Activated naive CD4-positive, alpha-beta T cell treated with anti-CD3 and anti-CD28 coated beads, Interleukin-2, amount 50 U/mL, for 72 hours (primary cell): ENCODE results near the gene NAT8. TPM values are rescaled to one million over a fixed set of nuclear protein-coding genes. Genes with fewer than 3 reads are reported as not detected.
"Not testable (repeated sequence)": the region's sequence is repeated elsewhere in the genome, so short reads cannot be mapped to it uniquely, and the experiment has no call there.

ENCODE experiments used
- ATAC-seq, 2 donors: fragments of 150-1000 bp; cut with Tn5 transposase; 2 replicates each; pipeline ENCODE4 v1.10.0; 2021; ENCODE audit warnings: mild to moderate bottlenecking in 2 of 2, moderate library complexity in 2 of 2
- DNase-seq, 2 donors: peaks; one replicate each; pipeline ENCODE4 v3.0.0; 2021 to 2022; ENCODE audit warnings: low spot score in 2 of 2
- H3K27ac Mint-ChIP-seq, 2 donors: one replicate each; pipeline ENCODE4 v1.8.0; 2022; ENCODE audit warnings: mild to moderate bottlenecking in 2 of 2, mixed read lengths in 2 of 2
- H3K36me3 Mint-ChIP-seq, 2 donors: one replicate each; pipeline ENCODE4 v1.8.0; 2022; ENCODE audit warnings: mixed read lengths in 2 of 2
- H3K9me3 Mint-ChIP-seq, 2 donors: one replicate each; pipeline ENCODE4 v1.8.0; 2022; ENCODE audit warnings: mixed read lengths in 2 of 2
- total RNA-seq, 2 donors: library from RNA; stranded (reverse); gene quantifications; one replicate each; pipeline ENCODE4 v1.2.3, GENCODE V29; 2022

The NAT8 gene
- not detected for total RNA-seq

GRCh38 chr2:73642338-73643018, at the start of gene NAT8:
NAT8 (minus strand) TSS chr2:73642422; CDS start chr2:73641628, 794 bp downstream.
- no peak within 1 kb of the TSS for H3K27ac Mint-ChIP-seq
- H3K9me3 Mint-ChIP-seq: peaks cover 4 to 20% of the 10 kb centered on the region in 2 donors
- H3K36me3 Mint-ChIP-seq: peaks cover 13 to 16% of the 10 kb centered on the region in 2 donors

GRCh38 chr2:73690372-73691088, 48.3 kb upstream of the NAT8 start:
- DNase-seq (peak in 1 of 2 donors; percentile 15), ATAC-seq (peak; percentile 84 to 99)
- H3K27ac Mint-ChIP-seq, H3K36me3 Mint-ChIP-seq, H3K9me3 Mint-ChIP-seq: not testable (repeated sequence)

More at GRCh38 chr2:73642338-73643018, at the start of gene NAT8:
- no peak for ATAC-seq
- no peak for DNase-seq

- not testable (repeated sequence) for H3K27ac Mint-ChIP-seq, H3K36me3 Mint-ChIP-seq, DNase-seq, H3K9me3 Mint-ChIP-seq
- ATAC-seq: peak in 1 of 2 donors; percentile 44
These were observed 46.3 kb upstream of the NAT8 start for GRCh38 chr2:73688494-73688893.

DNA sequence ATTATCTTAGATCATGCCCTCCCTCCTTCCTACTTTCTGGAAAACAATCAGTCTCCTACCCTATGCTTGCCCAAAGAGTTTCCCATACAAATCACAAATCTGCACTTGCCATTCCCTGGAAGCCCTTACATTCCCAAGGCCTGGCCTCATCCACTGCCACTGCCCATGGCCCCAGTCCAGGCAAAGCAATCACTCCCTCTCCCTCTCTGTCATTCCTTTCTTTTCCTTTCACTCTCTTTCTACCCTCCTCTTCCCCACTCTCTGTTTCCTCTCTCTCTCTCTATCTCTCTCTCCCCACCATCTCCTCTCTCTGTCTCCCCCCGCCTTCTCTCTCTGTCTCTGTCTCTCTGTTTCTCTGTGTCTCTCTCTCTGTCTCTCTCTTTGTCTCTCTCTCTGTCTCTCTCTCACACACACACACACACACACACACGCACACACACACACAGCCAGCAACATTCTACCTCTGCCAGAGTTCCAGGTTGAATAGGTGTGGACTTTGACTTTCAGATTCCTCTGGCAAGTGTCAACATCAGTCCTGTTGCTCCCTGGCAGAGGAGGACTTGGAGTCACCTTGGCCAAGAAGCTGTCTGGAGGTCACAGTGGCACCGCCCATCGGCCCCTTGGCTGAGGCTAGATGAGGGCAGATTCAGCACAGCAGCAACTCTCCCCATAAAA, 43.7 kb upstream of the NAT8 start:
- DNase-seq: no peak
- H3K27ac Mint-ChIP-seq: no peak overlapping the region
- no peaks in the 10 kb centered on the region for H3K9me3 Mint-ChIP-seq

DNA sequence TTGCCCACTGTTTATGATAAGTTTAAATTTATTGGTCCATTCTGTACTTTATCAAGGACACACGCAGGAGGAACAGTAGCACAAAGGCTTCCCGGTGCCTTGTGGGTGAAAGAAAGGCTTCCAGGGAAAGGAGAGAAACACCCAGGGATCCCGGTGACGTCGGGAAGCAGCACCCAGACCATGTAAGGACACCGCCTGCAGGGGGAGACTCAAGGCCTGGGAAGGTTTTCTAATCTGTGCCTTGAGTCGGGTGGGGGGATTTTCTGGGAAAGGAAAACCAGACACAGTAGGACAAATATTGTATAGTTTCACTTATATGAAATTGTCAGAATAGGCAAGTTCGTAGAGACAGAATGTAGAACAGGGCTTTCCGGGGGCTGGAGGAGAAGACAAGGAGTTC, 42.7 kb upstream of the NAT8 start:
- H3K36me3 Mint-ChIP-seq, H3K9me3 Mint-ChIP-seq, DNase-seq, H3K27ac Mint-ChIP-seq, ATAC-seq: not testable (repeated sequence)

More for the DNA sequence above, 43.7 kb upstream of the NAT8 start:
- no peaks in the 10 kb centered on the region for H3K36me3 Mint-ChIP-seq
- ATAC-seq: no peak

DNA sequence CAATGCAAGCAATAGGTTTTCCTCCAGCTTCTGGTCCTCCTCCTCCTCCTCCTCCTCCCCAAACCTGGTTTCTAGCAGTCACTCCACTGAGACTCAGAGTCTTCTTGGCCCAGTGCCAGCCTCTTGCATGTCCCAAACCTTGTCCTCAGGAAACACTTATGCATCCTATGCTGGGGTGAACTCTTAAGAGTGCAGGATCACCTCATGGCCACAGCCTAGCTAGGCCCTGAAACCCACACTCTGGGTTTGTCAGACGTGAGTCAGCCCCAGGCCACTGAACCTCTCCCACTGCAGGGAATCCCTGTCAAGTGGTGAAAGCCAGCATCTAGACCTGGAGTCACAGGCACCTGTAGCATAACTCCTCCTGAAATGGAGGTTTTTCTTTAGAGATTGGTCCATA, 42.1 kb upstream of the NAT8 start:
- not testable (repeated sequence) for DNase-seq, H3K27ac Mint-ChIP-seq, H3K9me3 Mint-ChIP-seq, H3K36me3 Mint-ChIP-seq
- peak; percentile 43 to 68 for ATAC-seq

DNA sequence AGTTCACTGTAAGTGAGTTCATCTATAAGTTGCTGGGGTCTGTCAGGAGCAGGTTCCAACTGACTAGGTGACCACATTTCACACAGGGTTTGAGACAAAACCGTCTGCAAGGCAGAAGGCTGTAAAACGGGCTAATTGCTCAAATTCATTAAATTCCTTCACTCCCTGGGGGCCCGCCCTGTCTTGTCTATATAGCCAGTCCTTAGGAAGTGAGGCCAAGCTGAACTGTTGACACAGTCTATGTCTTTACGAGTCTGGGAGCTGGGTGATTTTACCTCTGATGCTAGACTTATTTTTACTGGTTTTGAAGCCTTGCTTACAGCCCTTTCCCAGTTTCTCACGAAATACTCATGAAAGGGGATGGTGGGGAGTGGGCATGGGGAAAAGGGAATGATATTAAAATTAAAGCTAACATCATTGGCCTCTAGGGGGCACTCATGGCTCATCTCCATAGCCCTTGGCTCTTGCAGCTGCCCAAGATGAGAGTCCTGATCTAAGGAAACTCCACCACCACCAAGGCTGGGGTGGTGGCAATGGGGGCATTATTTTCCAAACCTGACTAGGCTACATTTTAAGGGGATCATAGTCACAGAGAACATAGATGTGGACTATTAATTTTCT, 37.8 kb upstream of the NAT8 start:
- H3K9me3 Mint-ChIP-seq, H3K27ac Mint-ChIP-seq, H3K36me3 Mint-ChIP-seq: not testable (repeated sequence)
- peak in 1 of 2 donors; percentile 67 for DNase-seq
- peak; percentile 63 for ATAC-seq

DNA sequence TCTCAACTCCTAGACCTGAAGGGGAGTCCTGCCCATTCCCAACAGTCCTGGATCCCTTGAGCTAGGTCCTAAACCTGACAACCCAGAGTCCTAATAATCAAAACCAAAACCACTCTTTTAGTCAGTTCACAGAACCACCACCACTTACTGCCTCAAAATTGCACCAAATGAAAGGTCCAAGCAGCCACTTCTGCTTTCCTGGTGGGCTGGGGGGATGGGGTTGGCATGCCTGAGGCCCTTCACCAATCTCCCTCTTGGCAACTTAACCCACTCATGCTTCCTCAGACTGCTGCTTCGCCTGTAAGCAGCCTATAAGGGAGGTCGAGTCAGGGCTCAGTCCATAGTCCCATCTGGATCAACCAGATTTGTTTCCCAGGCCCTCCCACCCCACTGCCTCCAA, 37.0 kb upstream of the NAT8 start:
- H3K9me3 Mint-ChIP-seq, ATAC-seq, DNase-seq, H3K36me3 Mint-ChIP-seq, H3K27ac Mint-ChIP-seq: not testable (repeated sequence)

DNA sequence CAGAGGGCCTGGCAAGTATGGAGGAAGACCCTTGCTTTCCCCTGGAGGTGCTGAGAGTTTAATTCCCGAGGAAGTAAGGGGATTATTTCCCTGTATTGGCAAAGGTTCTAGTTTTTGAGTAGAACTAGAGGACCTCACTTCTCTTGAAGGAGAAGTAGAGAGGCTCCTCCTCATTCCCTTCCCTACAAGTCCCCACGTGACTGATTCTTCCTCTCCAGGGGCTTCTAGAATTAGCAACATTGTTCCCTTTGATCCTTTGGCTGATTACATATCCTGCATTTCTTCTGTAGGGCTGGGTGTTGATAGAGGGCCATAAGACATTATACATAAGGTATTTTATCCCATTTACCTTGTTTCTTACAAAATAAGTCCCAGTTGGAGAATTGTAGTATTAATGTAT, 35.8 kb upstream of the NAT8 start:
- ATAC-seq, DNase-seq, H3K27ac Mint-ChIP-seq, H3K36me3 Mint-ChIP-seq, H3K9me3 Mint-ChIP-seq: not testable (repeated sequence)

DNA sequence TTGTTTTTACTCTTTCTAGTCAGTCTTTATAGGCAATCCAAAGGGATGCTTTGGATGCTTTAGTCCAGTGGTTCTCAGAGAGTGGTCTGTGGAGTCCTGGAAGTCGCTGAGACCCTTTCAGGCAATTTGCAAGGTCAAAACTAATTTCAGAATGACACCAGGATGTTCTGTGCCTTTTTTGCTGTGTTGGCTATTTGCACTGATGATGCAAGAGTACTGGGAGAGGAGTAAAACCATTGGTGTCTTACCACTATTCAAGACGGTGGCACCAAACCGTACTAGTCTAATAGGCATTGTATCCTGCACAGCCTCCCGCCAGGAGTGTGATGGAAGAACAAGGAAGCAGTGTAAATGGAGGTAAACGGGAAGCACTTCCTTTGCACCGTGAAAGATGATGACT, 34.0 kb upstream of the NAT8 start:
- H3K9me3 Mint-ChIP-seq, ATAC-seq, DNase-seq, H3K27ac Mint-ChIP-seq, H3K36me3 Mint-ChIP-seq: not testable (repeated sequence)

- H3K36me3 Mint-ChIP-seq, H3K9me3 Mint-ChIP-seq, DNase-seq: not testable (repeated sequence)
- H3K27ac Mint-ChIP-seq: peak overlapping the region in 1 of 2 donors; percentile 4
- ATAC-seq: peak; percentile 64 to 80
These were observed 32.5 kb upstream of the NAT8 start for GRCh38 chr2:73674696-73675157.

- not testable (repeated sequence) for DNase-seq, ATAC-seq, H3K9me3 Mint-ChIP-seq, H3K36me3 Mint-ChIP-seq, H3K27ac Mint-ChIP-seq
These were observed 27.8 kb upstream of the NAT8 start for GRCh38 chr2:73669976-73670375.

GRCh38 chr2:73667239-73667638, 25.0 kb upstream of the NAT8 start:
- not testable (repeated sequence) for H3K36me3 Mint-ChIP-seq, H3K27ac Mint-ChIP-seq, ATAC-seq, DNase-seq, H3K9me3 Mint-ChIP-seq

DNA sequence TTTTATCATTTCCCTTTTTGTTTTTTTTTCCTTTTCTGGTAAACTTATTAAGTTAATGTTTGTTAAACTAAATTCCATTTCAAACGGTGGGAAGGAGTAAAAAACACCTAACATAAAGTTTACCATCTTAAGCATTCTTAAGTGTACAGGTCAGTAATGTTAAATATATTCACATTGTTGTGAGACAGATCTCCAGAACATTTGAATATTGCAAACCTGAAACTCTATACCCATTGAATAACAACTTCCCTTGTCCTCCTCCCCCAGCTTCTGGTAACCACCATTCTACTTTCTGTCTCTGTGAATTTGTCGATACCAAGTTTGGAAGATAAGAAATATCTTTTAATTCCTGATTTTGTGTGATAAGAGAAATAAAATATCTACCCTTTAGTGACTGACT, 12.0 kb upstream of the NAT8 start:
- DNase-seq: no peak
- Mint-ChIP-seq H3K9me3 (no peaks in the 10 kb centered on the region), H3K36me3 (no peaks in the 10 kb centered on the region), H3K27ac (no peak overlapping the region)
- no peak for ATAC-seq

DNA sequence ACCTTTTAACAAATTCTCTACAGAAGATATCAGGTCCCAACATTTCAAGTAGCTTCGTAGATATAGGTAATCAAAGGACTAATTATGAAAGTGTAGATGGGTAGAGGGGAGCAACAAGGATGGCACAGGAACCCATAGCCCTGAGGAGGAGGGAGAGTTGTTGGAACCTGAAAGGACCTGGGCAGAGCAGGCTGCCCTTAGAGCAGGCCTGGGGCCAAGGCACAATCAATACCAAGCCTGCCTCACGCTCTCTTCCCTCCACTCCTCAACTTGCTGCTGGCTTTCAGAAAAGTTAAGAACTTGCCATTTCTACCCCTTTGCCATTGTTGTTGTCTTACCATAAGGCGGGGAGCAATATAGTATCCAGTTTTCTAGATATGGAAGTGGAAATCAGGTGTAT, 10.1 kb upstream of the NAT8 start:
- no peak overlapping the region for H3K27ac Mint-ChIP-seq
- ATAC-seq (no peak), DNase-seq (no peak)
- no peaks in the 10 kb centered on the region for H3K9me3 Mint-ChIP-seq
- no peaks in the 10 kb centered on the region for H3K36me3 Mint-ChIP-seq

DNA sequence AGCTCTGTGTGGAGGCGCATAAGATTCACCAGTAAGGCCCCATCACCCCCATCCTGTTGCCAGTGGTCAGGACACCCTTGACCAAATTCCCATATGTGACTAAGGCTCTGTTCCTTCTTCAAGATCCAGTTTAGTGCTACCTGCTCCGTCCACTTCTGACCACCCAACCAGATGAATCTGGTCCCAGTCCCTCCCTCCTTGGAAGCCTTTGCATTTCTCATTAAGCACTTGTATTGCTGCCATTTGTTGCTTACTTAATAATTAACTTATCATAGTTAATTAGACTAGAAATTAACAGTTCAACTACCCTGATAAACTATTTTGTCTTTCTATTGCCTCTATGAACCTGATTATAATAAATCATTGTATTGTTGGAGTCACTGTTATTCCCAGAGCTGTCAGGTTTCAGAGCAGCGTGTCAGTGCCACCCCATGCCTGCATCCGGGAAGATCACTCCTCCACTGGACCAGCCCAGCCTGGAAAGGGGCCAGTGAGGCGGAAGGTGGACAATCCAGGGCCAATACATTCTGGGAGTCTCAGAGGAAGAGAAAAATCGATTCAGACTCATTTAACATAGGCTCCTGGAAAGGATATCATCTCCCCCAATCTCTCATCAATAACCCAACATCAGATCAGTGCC, 9.5 kb upstream of the NAT8 start:
- Mint-ChIP-seq H3K9me3 (no peaks in the 10 kb centered on the region), H3K27ac (no peak overlapping the region), H3K36me3 (no peaks in the 10 kb centered on the region)
- DNase-seq (no peak), ATAC-seq (no peak)
